GM18520 (cell line): ENCODE measurements around the gene SP6.

Experiments used
- ATAC-seq: cut with Tn5 transposase; IDR thresholded peaks from one replicate; pipeline ENCODE4 v1.9.1; 2021; ENCODE audit not compliant: unreplicated experiment

Gene SP6

GRCh38 chr17:47850692-47851573, at the start of gene SP6:
Gene SP6, minus strand, starts transcription at chr17:47851163. Its CDS starts 2,734 bp downstream, at chr17:47848429.
- ATAC-seq = no peak

DNA sequence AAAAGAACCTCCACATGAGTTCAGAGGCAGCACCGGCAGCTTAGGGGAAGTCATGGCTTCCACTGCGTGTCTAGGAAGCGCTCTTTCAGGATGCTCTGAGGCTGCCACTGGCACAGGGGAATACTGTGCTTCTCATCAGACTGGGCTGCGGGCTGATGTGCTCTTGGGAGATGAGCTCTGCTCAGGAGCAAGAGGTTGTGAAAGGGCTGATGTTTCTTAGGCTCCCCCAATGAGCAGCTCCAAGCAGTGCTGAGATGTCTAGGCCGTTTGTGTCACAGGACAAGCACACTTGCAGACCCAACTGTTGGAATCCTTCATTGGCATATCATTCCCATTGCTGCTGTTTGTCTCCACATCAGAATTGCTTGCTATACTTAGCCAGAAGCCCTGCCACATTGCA, 48.7 kb upstream of the SP6 start:
- no peak for ATAC-seq

DNA sequence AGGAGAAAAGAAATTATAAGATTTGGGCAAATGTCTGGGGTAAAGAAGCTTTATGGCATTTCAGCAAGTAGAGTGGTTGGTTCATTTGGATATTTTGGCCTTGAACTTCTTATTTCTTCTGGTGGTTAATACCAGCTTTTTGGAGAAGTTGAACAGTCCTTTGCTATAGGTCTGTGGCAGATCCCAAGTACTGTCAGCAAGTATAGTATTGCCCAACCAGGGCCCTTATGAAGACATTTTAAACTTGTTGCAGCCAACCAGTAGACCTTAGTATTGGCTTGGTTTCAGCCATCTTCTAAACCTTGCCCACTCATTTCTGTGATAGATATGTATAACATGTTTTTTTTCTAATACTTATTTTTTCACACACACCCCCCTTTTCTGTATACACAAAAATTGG, 47.3 kb upstream of the SP6 start:
- no peak for ATAC-seq

GRCh38 chr17:47897561-47897960, 46.6 kb upstream of the SP6 start:
- no peak for ATAC-seq

DNA sequence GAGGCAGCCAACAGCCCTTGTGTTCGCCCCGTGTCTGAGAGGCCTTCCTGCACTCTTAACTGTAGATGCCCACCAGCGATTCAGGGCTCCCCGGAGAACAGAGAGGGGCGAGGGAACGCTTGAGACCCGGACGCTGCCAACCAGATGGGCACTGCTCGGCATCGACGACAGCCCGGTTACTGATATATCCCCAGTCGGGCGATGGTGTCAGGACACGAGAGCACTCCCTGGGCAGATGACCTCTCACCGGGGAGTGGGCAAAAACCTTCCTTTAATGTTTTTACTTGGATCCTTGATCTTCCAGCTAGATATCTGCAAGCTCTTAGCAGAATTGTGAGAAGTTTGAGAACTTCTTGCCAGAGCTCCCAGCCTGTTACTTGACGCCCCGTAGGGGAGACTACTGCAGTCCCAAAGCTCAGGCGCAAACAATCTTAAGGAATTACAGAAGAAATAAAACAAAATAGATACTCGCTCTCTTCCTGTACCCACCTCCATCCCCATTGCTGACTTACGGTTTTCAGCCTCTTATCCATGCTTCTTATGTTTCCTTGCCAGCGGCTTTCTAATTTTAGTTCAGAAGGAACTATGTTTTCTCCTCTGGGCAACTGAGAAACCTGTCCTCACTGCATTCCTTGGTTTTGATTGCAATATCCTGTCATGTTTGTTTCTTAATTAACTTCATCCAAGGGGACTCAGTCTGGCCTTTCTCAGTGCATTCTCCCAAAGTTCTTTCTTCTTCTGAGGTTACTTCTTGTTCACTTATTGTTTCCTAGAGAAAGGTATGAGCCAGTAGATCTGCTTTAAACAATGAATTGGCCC, 45.9 kb upstream of the SP6 start:
- no peak for ATAC-seq

DNA sequence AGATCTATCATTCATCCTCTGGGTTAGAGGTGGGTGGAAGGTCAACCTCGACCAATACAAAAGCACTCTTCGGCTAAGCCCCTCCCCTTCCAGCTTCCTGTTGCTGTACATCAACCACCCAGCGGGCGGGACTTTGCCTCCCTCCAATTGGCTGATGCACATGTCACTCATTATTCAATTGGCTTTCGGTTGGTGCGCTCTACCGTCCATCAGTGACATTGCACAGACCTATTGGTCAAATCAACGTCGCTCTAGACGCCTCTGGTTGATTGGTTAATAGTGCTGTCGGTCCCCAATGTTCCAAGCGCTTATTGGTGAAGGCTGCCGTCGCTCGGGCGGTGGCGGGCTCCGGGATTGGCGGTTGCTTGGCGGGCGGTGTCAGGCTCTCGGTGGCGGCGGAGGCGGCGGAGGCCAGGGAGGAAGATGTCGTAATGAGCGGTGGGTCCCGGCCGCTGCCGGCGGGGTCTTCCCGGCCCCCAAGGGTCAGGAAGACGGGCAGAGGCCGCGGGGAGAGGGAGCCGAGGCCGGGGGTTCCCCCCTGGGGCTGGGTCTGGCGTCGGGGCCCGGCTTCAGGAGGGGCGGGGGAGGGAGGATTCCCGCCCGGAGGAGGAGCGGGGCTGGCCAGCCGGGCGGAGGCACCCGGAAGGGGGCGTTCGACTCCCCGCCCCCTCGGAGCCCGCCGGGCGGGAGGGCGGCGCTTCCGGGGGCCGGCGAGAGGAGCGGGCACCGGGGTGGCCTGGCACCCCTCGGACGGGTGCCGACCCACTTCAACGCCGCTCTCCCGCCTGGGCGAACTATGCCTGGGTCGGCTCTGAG, 45.1 kb upstream of the SP6 start, which contains the start of gene SP2:
SP2 (plus strand) TSS at position 381 of the 816 bp plus-strand sequence; CDS start at position 432, 51 bp downstream.
- ATAC-seq = peak; percentile 87

GRCh38 chr17:47895347-47895855, 44.4 kb upstream of the SP6 start:
- no peak for ATAC-seq

DNA sequence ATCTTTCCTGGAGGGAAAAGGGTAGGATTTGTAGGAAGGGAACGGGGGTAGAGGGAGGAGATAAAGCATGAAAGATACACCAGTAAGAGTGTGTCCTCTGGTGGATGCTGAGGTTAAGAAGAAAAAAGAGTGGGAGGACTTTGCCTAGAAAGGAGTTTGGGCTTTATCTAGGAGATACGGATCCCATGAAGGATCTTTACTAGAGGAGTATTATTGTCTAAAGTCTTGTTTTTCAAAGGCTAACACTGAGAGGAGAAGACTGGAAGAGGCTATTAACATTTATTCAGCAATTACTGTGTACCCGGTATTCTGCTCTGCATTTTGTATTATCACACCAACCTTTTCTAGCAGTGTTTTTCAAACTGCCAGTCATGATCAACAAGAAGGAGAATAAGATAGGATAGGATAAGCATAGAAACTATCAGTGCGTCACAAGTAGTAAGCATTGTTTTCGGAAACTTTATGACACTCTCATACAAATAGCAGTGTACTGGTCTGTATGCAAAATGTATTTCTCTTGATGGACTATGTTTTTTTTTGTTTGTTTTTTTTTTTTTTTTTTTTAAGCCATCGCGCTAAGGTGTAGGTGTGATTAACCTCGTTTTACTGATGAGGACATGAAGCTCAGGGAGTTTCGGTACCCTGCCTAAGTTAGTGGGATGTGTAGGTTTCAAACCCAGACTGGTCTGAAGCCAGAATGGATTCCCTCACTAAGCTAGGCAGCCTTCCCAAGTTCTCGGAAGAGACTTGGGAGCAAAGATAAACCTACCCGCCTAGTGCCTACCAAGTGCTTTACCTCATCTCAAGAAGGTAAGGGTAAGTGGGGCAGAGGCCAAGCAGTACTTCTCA, 43.8 kb upstream of the SP6 start:
- ATAC-seq = no peak

GRCh38 chr17:47891545-47892088, 40.7 kb upstream of the SP6 start:
- ATAC-seq = no peak

DNA sequence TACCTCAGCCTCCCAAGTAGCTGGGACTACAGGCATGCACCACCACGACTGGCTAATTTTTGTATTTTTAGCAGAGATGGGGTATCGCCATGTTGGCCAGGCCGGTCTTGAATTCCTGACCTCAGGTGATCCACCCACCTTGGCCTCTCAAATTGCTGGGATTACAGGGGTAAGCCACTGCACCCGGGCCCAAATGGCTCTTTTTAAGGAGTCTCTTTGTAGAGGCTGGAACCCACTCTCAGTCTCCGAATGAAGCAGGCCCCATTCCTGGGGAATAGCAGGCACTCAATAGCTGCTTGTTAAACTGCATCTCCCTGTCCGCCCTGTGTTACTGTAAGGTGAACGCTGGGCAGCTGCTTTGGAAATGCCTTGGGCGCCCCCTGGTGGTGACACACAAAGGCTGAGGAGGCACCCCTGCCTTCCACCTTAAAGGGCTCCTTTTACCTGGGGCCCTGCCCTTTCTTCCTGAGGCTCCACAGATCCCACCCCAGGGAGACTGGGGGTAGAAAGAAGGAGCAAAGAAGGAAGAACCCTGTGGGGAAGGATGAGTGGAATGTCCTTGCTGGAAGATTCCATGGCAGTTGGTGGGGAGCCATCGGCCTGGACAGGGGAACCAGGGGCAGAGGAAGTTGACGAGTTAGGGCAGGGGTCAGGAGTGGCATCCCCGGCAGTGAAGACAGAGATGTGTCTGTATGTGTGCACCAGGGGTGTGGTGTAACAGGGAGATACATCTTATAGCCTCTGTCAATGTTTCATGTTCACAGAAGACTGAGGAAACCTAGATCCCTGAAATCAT, 39.0 kb upstream of the SP6 start:
- ATAC-seq = no peak

GRCh38 chr17:47888293-47888692, 37.3 kb upstream of the SP6 start:
- no peak for ATAC-seq

DNA sequence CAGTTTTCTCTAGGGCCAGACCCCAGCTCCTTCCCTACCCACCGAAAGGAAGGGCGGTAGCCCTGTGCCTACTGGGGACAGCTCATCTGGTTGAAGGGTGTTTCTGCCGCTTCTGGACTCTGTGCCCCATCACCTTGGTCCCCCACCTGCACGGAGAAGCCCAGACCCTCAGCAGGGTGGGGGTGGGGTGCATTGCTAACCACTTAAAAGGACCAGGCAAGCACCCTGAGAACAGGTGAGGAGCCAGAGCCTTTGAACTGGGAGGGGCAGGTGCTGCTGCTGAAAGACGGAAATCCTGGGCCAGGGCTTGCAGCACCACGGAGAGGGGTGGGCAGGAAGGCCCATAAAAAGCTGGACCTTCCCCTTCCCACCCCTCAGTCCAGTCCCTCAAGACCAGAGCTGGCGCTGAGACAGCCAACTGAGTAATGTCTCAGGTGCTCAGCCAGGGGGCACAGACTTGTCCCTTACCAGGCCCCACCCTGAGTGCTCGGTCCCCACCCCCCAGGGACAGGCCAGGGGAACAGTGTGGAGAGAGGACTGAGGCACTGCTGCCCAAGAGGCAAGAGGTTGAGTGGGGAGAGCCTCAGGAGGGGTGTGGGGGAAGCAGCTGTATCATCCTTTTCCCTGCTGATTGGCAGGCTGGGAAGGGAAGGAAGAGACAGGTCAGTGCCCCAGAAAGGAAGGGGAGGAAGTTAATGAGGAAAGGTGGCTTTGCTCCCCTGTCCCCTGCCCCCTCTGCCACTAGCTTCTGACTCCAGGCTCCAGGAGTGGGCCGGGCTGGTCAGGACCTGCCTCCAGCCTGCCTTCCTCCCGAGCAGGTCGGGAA, 34.2 kb upstream of the SP6 start:
- ATAC-seq = no peak

- no peak for ATAC-seq
Measured at GRCh38 chr17:47884427-47884740, 33.4 kb upstream of the SP6 start.

- ATAC-seq = no peak
Measured at GRCh38 chr17:47883589-47884426, 32.8 kb upstream of the SP6 start.

GRCh38 chr17:47882695-47883588, 32.0 kb upstream of the SP6 start:
- ATAC-seq = no peak

- no peak for ATAC-seq
Measured at GRCh38 chr17:47882247-47882646, 31.3 kb upstream of the SP6 start.
